Subcutaneous adipose tissue (tissue), 4 donors: ENCODE data around the gene SLC17A8. TPM values are rescaled to one million over a fixed set of nuclear protein-coding genes. Genes with fewer than 3 reads are reported as not detected.

Experiments
- total RNA-seq, 4 donors: library from RNA; depleted of rRNA; stranded (reverse); fragments of >200 nt; gene quantifications; one replicate each; pipeline ENCODE4 v1.1.0, GENCODE V29; 2016
- TF ChIP-seq, protein P1 (sequence below): fragments of 450-650 bp; IDR thresholded peaks from one replicate; pipeline ENCODE4 v1.5.1; 2016; ENCODE audit warnings: low read depth, mild to moderate bottlenecking, control low read depth, antibody characterized with exemption, moderate library complexity

The SLC17A8 gene
- total RNA-seq, 4 donors from 2014 or later, result 0.17 TPM; not detected in 3

- TF ChIP-seq, protein P1, sequence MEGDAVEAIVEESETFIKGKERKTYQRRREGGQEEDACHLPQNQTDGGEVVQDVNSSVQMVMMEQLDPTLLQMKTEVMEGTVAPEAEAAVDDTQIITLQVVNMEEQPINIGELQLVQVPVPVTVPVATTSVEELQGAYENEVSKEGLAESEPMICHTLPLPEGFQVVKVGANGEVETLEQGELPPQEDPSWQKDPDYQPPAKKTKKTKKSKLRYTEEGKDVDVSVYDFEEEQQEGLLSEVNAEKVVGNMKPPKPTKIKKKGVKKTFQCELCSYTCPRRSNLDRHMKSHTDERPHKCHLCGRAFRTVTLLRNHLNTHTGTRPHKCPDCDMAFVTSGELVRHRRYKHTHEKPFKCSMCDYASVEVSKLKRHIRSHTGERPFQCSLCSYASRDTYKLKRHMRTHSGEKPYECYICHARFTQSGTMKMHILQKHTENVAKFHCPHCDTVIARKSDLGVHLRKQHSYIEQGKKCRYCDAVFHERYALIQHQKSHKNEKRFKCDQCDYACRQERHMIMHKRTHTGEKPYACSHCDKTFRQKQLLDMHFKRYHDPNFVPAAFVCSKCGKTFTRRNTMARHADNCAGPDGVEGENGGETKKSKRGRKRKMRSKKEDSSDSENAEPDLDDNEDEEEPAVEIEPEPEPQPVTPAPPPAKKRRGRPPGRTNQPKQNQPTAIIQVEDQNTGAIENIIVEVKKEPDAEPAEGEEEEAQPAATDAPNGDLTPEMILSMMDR, result no peak
Measured at GRCh38 chr12:100384559-100384935, 27.7 kb downstream of the SLC17A8 start.

DNA sequence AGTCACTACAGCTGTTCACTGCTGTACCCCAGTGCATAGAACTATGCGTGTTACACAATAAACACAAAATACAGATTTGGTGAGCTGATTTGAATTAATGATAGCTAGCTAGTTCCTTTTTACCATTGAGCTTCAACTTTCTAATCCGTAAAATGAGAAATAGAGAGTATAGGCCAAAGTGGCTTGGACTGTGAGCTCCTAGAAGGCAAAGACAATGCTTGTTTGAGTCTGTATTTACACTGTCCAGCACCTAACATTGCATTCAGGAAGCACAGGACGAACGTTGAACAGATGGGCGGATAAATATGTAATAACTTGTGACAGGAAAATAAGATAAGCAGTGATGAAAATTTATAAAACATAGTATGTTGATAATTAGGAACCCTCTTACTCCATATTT lies 31.5 kb downstream of the SLC17A8 start:
- TF ChIP-seq, protein P1, result no peak

- TF ChIP-seq, protein P1, result no peak
Measured at GRCh38 chr12:100391856-100392255, 35.0 kb downstream of the SLC17A8 start.

- TF ChIP-seq, protein P1, result no peak
Measured at GRCh38 chr12:100393200-100393599, 36.3 kb downstream of the SLC17A8 start.

DNA sequence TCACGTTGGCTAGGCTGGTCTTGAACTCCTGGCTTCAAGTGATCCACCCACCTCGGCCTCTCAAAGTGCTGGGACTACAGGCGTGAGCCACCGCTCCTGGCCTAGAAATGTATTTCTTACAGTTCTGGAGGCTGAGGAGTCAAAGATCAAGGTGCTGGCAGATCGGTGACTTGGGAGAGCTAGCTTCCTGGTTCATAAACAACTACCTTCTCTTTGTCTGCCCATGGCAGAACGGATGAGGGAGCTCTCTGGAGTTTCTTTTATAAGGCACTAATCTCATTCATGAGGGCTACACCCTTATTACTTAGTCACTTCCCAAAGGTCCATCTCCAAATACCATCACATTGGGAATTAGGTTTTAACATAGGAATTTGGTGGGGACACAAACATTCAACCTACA lies 38.9 kb downstream of the SLC17A8 start:
- TF ChIP-seq, protein P1, result no peak

- TF ChIP-seq, protein P1, result no peak
Measured at GRCh38 chr12:100398307-100398706, 41.4 kb downstream of the SLC17A8 start.

DNA sequence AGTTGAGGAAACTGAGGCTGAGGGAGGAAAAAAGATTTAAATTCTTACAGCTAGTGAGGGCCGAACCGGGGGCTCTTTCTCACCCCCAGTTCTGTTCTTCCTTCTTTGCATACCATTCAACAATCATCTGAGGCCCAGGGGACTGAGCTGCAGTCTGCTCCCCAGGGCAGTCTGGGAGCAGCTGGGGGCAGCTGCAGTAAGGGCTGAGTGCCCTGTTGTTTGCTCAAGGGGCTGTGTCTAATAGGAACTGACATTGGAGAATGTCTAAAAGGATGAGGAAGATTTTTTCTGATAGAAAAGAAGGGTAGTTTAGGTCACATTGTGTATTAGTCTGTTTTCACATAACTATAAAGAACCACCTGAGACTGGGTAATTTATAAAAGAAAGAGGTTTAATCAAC lies 42.2 kb downstream of the SLC17A8 start:
- TF ChIP-seq, protein P1, result no peak
